Stomach (tissue), 9 donors: ENCODE results near the gene ATP13A3. TPM values are rescaled to one million over a fixed set of nuclear protein-coding genes. Genes with fewer than 3 reads are reported as not detected.

Experiments used
- DNase-seq, 2 donors: peaks; one replicate each; pipeline versions ENCODE4 v3.0.0 to v3.0.0-alpha.2; 2013 to 2019
- H3K27ac ChIP-seq, 5 donors: fragments of 200-600 bp in 4 of 5; sonication (generic) in 4 of 5; one replicate each; pipeline ENCODE4 v1.5.1; 2013 to 2019; ENCODE audit warnings: mild to moderate bottlenecking in 1 of 5, moderate library complexity in 1 of 5
- H3K27me3 ChIP-seq, 3 donors: fragments of 200-600 bp; sonication (generic); one replicate each; pipeline ENCODE4 v1.5.1; 2017 to 2019; ENCODE audit warnings: mixed run types in 1 of 3
- H3K36me3 ChIP-seq, 4 donors: fragments of 200-600 bp; sonication (generic); 1 replicate in 3 of 4; 2 replicates in 1 of 4; pipeline ENCODE4 v1.5.1; 2016 to 2019
- H3K4me1 ChIP-seq, 4 donors: fragments of 200-600 bp; sonication (generic); one replicate each; pipeline ENCODE4 v1.5.1; 2016 to 2019
- H3K4me3 ChIP-seq, 4 donors: fragments of 200-600 bp; sonication (generic) in 3 of 4; one replicate each; pipeline ENCODE4 v1.5.1; 2016 to 2019; ENCODE audit warnings: mild to moderate bottlenecking in 1 of 4
- H3K9me3 ChIP-seq, 4 donors: fragments of 200-600 bp; sonication (generic); one replicate each; pipeline ENCODE4 v1.5.1; 2016 to 2019
- EP300 ChIP-seq: sonication (generic); formaldehyde crosslinking; IDR thresholded peaks from one replicate; pipeline ENCODE4 v1.6.1; 2017; ENCODE audit warnings: antibody characterized with exemption
- POLR2A ChIP-seq, 4 donors: fragments of 450-650 bp; IDR thresholded peaks; one replicate each; pipeline ENCODE4 v1.6.1; 2016; ENCODE audit warnings: antibody characterized with exemption in 4 of 4, control low read depth in 2 of 4, mild to moderate bottlenecking in 1 of 4, moderate library complexity in 1 of 4
- POLR2AphosphoS5 ChIP-seq, 3 donors: sonication (generic); formaldehyde crosslinking; IDR thresholded peaks; one replicate each; pipeline ENCODE4 v1.6.1; 2016; ENCODE audit warnings: antibody characterized with exemption in 3 of 3
- WGBS, 5 donors: extraction: QIAGEN DNeasy Blood & Tissue Kit in 3 of 5; methylation state at CpG; one replicate each; pipeline versions ENCODE4 v1.1.5 to v1.1.7; 2013 to 2018; 5-methylcytosine and 5-hydroxymethylcytosine counted together
- intact Hi-C: fragments of 100-400 bp; cut with DNase I; formaldehyde crosslinking; loops from one replicate; pipeline ENCODE4 v1.15.1; 2023; ENCODE audit warnings: low total_unique reads
- polyA plus RNA-seq, 3 donors: library from polyadenylated mRNA; stranded (reverse); fragments of 200-250 nt; gene quantifications; one replicate each; pipeline ENCODE4 v1.2.3, GENCODE V29; 2013
- total RNA-seq, 5 donors: library from RNA; depleted of rRNA; stranded (reverse); fragments of >200 nt; gene quantifications; one replicate each; pipeline versions ENCODE4 v1.1.0 to v1.2.3, GENCODE V29; 2014 to 2016
- TF ChIP-seq, protein P1 (sequence below), 7 experiments: fragments of 450-650 bp in 4 of 7; fragments of 200-600 bp in 3 of 7; sonication (generic) in 3 of 7; IDR thresholded peaks; one replicate each; pipeline ENCODE4 v1.5.1; 2016 to 2019; ENCODE audit warnings: antibody characterized with exemption in 7 of 7, control low read depth in 2 of 7, mild to moderate bottlenecking in 1 of 7
- donor health status: healthy with polysubstance abuse.
- donor health status: Bipolar disorder and iron deficiency.
- donor health status: healthy.

The ATP13A3 gene
- total and polyA plus RNA-seq, 8 donors = 11.2 to 332 (median 21.4) TPM

DNA sequence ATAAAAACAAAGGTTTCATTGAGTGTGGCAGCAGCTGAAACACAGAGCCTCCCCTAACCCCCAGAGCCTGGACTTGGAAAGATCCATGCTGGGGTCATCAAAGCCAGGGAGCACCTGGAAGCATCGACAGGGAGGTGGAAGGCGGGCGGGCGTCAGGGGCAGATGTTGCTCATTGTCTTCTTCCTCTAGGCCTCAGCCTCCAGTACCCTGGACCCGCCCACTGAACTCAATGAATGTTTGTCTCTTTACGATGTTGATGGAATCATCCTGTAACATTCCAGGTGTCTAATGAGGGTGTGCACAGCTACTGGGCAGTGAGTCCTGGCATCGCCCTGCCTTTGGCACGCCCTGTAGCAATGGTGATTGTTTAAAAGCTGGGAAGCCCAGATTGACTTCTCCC lies 97.5 kb downstream of the ATP13A3 start:
- Histone ChIP-seq H3K9me3 (peaks cover 0 to 6% (median 0%) of the 10 kb centered on the region in 4 donors), H3K27ac (no peak overlapping the region), H3K4me1 (no peaks in the 10 kb centered on the region), H3K27me3 (peaks cover 0 to 18% (median 0%) of the 10 kb centered on the region in 3 donors), H3K36me3 (no peaks in the 10 kb centered on the region), H3K4me3 (no peak overlapping the region)
- intact Hi-C loops = no loop called here
- TF ChIP-seq POLR2AphosphoS5 (IDR thresholded peaks at IDR 0.05) (no peak), POLR2A (IDR thresholded peaks at IDR 0.05) (no peak), EP300 (no peak)
- TF ChIP-seq, protein P1, sequence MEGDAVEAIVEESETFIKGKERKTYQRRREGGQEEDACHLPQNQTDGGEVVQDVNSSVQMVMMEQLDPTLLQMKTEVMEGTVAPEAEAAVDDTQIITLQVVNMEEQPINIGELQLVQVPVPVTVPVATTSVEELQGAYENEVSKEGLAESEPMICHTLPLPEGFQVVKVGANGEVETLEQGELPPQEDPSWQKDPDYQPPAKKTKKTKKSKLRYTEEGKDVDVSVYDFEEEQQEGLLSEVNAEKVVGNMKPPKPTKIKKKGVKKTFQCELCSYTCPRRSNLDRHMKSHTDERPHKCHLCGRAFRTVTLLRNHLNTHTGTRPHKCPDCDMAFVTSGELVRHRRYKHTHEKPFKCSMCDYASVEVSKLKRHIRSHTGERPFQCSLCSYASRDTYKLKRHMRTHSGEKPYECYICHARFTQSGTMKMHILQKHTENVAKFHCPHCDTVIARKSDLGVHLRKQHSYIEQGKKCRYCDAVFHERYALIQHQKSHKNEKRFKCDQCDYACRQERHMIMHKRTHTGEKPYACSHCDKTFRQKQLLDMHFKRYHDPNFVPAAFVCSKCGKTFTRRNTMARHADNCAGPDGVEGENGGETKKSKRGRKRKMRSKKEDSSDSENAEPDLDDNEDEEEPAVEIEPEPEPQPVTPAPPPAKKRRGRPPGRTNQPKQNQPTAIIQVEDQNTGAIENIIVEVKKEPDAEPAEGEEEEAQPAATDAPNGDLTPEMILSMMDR (IDR thresholded peaks at IDR 0.05) = no peak
- 92 to 96% (median 96%) methylated on average over 8 of the region's 8 CpGs for WGBS, 5 donors
- DNase-seq = no peak

DNA sequence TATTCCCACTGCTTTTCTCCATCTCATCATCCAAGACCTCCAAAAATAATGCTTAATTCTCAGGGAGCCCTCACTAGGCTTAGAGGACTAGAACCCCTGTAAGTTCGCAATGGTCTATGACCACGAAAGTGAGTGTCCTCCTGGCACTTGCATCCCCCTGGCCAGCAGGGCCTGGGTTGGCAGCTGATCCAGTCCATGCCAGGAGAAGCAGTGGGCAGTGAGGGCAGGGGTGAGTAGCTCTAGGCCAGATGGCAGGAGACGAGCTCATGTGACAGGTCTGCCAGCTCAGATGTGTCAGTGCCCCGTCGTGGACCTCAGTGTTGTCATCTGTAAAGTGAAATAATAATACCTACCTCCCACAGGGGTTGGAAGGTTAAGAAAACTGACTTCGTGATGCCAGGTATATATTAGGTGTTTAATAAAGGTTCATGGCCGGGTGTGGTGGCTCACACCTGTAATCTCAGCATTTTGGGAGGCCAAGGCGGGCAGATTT lies 98.8 kb downstream of the ATP13A3 start:
- Histone ChIP-seq H3K36me3 (no peaks in the 10 kb centered on the region), H3K9me3 (peaks cover 0 to 6% (median 0%) of the 10 kb centered on the region in 4 donors), H3K4me1 (no peaks in the 10 kb centered on the region), H3K4me3 (no peak overlapping the region), H3K27ac (no peak overlapping the region), H3K27me3 (peaks cover 0 to 18% (median 0%) of the 10 kb centered on the region in 3 donors)
- TF ChIP-seq, protein P1 (IDR thresholded peaks at IDR 0.05) = no peak
- TF ChIP-seq EP300 (no peak), POLR2AphosphoS5 (IDR thresholded peaks at IDR 0.05) (no peak), POLR2A (IDR thresholded peaks at IDR 0.05) (no peak)
- intact Hi-C loops = no loop called here
- DNase-seq = no peak
- WGBS, 5 donors = 96 to 98% (median 97%) methylated on average over 8 of the region's 8 CpGs

DNA sequence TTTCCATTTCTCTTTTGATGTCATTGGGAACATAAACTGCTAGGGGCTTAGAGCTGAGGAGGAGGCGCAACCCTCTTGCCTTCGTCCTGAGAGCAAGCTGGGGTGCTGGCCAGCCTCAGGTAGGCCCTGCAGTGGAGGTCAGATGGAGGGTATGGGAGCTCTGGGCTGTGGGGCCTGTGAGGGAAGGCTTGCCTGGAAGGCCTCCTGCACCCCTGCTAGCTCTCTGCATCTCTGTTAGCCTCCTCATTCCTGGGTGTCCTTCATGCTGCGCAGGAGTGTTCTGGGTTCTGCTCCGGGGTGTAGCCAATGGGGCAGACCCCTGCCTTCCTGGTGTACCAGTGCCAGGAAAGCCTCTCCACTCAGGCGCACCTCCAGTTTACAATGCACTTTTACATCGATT lies 99.5 kb downstream of the ATP13A3 start:
- Histone ChIP-seq H3K36me3 (no peaks in the 10 kb centered on the region), H3K4me3 (no peak overlapping the region), H3K27me3 (peaks cover 0 to 14% (median 0%) of the 10 kb centered on the region in 3 donors), H3K9me3 (peaks cover 0 to 6% (median 0%) of the 10 kb centered on the region in 4 donors), H3K27ac (no peak overlapping the region), H3K4me1 (no peaks in the 10 kb centered on the region)
- intact Hi-C loops = no loop called here
- 93 to 97% (median 96%) methylated on average over 4 to 6 of the region's 6 CpGs for WGBS, 5 donors
- DNase-seq = no peak
- TF ChIP-seq POLR2AphosphoS5 (IDR thresholded peaks at IDR 0.05) (no peak), POLR2A (IDR thresholded peaks at IDR 0.05) (no peak), EP300 (no peak)
- TF ChIP-seq, protein P1 (IDR thresholded peaks at IDR 0.05) = no peak

DNA sequence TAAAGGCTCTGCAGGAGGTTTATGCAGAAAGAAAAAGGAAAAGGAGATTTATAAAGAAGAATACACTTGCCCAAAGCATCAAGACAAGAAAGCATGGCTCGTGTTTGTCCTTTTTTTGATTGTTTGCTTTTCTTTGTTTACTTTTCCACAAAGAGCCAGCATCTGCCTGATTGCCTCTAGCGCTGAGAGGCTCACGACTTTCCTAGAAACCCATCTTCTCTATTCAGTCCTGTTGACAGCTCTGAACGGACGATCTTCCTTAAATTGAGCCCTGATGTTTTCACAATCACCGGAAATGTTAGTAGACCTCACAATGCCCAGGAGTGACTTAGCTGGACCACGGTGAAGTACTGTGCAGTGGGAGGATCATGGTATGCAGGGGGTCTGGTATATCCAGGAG lies 100.2 kb downstream of the ATP13A3 start:
- Histone ChIP-seq H3K27ac (no peak overlapping the region), H3K4me1 (peaks cover 0 to 2% (median 0%) of the 10 kb centered on the region in 4 donors), H3K4me3 (no peak overlapping the region), H3K9me3 (peaks cover 0 to 6% (median 0%) of the 10 kb centered on the region in 4 donors), H3K36me3 (no peaks in the 10 kb centered on the region), H3K27me3 (peaks cover 0 to 13% (median 0%) of the 10 kb centered on the region in 3 donors)
- 26 to 45% (median 40%) methylated on average over 7 of the region's 7 CpGs for WGBS, 5 donors
- intact Hi-C loops = no loop called here
- no peak for DNase-seq
- TF ChIP-seq POLR2A (IDR thresholded peaks at IDR 0.05) (no peak), POLR2AphosphoS5 (IDR thresholded peaks at IDR 0.05) (no peak)
- TF ChIP-seq, protein P1 (IDR thresholded peaks at IDR 0.05) = no peak
